H1 (cell line): ENCODE data around the gene PAX3.

Source experiments
- CBX5 ChIP-seq: fragments of 300-800, 300-1000 bp; sonication (generic); IDR thresholded peaks from 2 replicates; pipeline ENCODE4 v1.7.1; 2016; ENCODE audit warnings: antibody characterized with exemption, low read length, low read depth
- FOSL1 ChIP-seq: IDR thresholded peaks from 2 replicates; pipeline ENCODE4 v1.6.1; 2011; ENCODE audit warnings: mild to moderate bottlenecking, low read depth, low read length, moderate library complexity; ENCODE audit not compliant: insufficient read depth
- GABPA ChIP-seq: IDR thresholded peaks from 2 replicates; pipeline ENCODE4 v1.6.1; 2011; ENCODE audit warnings: mild to moderate bottlenecking, low read length, moderate library complexity, borderline replicate concordance; ENCODE audit not compliant: insufficient read depth
- NRF1 ChIP-seq: IDR thresholded peaks from 2 replicates; pipeline ENCODE4 v1.6.1; 2011; ENCODE audit warnings: mild to moderate bottlenecking, low read depth, low read length, improper control_type of control experiment
- POLR2AphosphoS5 ChIP-seq: IDR thresholded peaks from 2 replicates; pipeline ENCODE4 v1.6.1; 2011; ENCODE audit warnings: low read depth, low read length
- TF ChIP-seq, protein P1 (sequence below): IDR thresholded peaks from 2 replicates; pipeline ENCODE4 v1.6.1; 2012; ENCODE audit warnings: inconsistent platforms
- TF ChIP-seq, protein P2 (sequence below), 3 experiments: IDR thresholded peaks; 1 replicate in 2 of 3; 2 replicates in 1 of 3; pipeline versions ENCODE4 v1.5.1 to v1.6.1; 2011; ENCODE audit warnings: low read length in 3 of 3, mild to moderate bottlenecking in 3 of 3, inconsistent platforms in 2 of 3, low read depth in 1 of 3, moderate library complexity in 1 of 3; ENCODE audit not compliant: insufficient read depth in 1 of 3; ENCODE audit errors: control extremely low read depth in 1 of 3

DNA sequence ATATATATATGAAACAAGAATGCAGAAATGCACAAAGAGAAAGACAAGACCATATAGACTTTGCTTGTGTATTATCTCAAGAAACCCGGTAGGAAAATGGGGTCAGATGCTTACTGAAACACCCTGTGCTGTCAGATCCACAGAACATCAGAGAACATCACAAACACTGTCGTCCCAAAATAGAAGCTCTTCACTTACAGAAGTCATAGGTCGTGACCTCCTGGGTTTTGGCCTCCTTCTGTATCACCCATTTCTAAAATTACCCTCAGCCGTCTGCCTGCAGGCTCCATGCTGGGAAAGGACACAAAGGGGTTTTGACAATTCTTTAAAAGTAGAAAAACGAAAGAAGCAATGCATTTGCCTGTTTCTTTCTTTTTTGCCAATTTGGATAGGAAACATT is 137.9 kb downstream of the PAX3 start:
- TF ChIP-seq CBX5 (no peak), POLR2AphosphoS5 (no peak), GABPA (no peak), NRF1 (no peak), FOSL1 (no peak)
- TF ChIP-seq, protein P1, sequence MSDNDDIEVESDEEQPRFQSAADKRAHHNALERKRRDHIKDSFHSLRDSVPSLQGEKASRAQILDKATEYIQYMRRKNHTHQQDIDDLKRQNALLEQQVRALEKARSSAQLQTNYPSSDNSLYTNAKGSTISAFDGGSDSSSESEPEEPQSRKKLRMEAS, result no peak
- TF ChIP-seq, protein P2, sequence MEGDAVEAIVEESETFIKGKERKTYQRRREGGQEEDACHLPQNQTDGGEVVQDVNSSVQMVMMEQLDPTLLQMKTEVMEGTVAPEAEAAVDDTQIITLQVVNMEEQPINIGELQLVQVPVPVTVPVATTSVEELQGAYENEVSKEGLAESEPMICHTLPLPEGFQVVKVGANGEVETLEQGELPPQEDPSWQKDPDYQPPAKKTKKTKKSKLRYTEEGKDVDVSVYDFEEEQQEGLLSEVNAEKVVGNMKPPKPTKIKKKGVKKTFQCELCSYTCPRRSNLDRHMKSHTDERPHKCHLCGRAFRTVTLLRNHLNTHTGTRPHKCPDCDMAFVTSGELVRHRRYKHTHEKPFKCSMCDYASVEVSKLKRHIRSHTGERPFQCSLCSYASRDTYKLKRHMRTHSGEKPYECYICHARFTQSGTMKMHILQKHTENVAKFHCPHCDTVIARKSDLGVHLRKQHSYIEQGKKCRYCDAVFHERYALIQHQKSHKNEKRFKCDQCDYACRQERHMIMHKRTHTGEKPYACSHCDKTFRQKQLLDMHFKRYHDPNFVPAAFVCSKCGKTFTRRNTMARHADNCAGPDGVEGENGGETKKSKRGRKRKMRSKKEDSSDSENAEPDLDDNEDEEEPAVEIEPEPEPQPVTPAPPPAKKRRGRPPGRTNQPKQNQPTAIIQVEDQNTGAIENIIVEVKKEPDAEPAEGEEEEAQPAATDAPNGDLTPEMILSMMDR (IDR thresholded peaks at IDR 0.05; ENCODE audit: control extremely low read depth in 1 of 3, insufficient read depth in 1 of 3, low read depth in 1 of 3, low read length in 3 of 3), result no peak
